GM21367 (cell line): ENCODE data around the gene ACTN4.
"Not testable (repeated sequence)": the region's sequence is repeated elsewhere in the genome, so short reads cannot be mapped to it uniquely, and the experiment has no call there.

Experiments
- ATAC-seq: cut with Tn5 transposase; IDR thresholded peaks from one replicate; pipeline ENCODE4 v1.9.1; 2021; ENCODE audit not compliant: unreplicated experiment

Gene ACTN4

GRCh38 chr19:38761884-38762389 is 114.5 kb downstream of the ACTN4 start:
- ATAC-seq: not testable (repeated sequence)

- no peak for ATAC-seq
Observed at GRCh38 chr19:38763795-38764220, 116.4 kb downstream of the ACTN4 start.

GRCh38 chr19:38765214-38765613 is 117.8 kb downstream of the ACTN4 start:
- ATAC-seq: no peak

- ATAC-seq: no peak
Observed at GRCh38 chr19:38766276-38767047, 119.0 kb downstream of the ACTN4 start.

GRCh38 chr19:38769635-38770211 is 122.3 kb downstream of the ACTN4 start:
- ATAC-seq: no peak

GRCh38 chr19:38770228-38770948 is 122.9 kb downstream of the ACTN4 start:
- not testable (repeated sequence) for ATAC-seq

- not testable (repeated sequence) for ATAC-seq
Observed at GRCh38 chr19:38770949-38771275, 123.5 kb downstream of the ACTN4 start.

- not testable (repeated sequence) for ATAC-seq
Observed at GRCh38 chr19:38771569-38771968, 124.1 kb downstream of the ACTN4 start.

GRCh38 chr19:38773469-38774177 is 126.2 kb downstream of the ACTN4 start, which contains the start of gene LGALS7:
Gene LGALS7 (minus strand): TSS chr19:38773517. CDS start chr19:38773492, 25 bp downstream.
- no peak for ATAC-seq

- no peak for ATAC-seq
Observed at GRCh38 chr19:38774181-38774950, 126.9 kb downstream of the ACTN4 start.

- ATAC-seq: no peak
Observed at GRCh38 chr19:38778733-38779132, 131.3 kb downstream of the ACTN4 start.

- ATAC-seq: no peak
Observed at GRCh38 chr19:38780443-38780842, 133.0 kb downstream of the ACTN4 start.

- no peak for ATAC-seq
Observed at GRCh38 chr19:38781058-38781457, 133.6 kb downstream of the ACTN4 start.
